GM18951 (cell line): Measurements from ENCODE around the gene STAG3.
A peak's percentile ranks its signal among the peaks of the same experiment; 100 is the strongest.

Experiments
- POLR2A ChIP-seq: IDR thresholded peaks from 4 replicates; pipeline ENCODE4 v1.6.1; 2011; ENCODE audit warnings: mild to moderate bottlenecking; ENCODE audit not compliant: insufficient read length, insufficient read depth; ENCODE audit errors: extremely low read depth
- in situ Hi-C: fragments of 300-500 bp; cut with MboI; formaldehyde crosslinking; loops from one replicate; pipeline ENCODE4 v1.12.0; 2022; ENCODE audit warnings: low sequenced_read_pairs, mixed read lengths, inconsistent platforms; ENCODE audit not compliant: unreplicated experiment

The STAG3 gene

DNA sequence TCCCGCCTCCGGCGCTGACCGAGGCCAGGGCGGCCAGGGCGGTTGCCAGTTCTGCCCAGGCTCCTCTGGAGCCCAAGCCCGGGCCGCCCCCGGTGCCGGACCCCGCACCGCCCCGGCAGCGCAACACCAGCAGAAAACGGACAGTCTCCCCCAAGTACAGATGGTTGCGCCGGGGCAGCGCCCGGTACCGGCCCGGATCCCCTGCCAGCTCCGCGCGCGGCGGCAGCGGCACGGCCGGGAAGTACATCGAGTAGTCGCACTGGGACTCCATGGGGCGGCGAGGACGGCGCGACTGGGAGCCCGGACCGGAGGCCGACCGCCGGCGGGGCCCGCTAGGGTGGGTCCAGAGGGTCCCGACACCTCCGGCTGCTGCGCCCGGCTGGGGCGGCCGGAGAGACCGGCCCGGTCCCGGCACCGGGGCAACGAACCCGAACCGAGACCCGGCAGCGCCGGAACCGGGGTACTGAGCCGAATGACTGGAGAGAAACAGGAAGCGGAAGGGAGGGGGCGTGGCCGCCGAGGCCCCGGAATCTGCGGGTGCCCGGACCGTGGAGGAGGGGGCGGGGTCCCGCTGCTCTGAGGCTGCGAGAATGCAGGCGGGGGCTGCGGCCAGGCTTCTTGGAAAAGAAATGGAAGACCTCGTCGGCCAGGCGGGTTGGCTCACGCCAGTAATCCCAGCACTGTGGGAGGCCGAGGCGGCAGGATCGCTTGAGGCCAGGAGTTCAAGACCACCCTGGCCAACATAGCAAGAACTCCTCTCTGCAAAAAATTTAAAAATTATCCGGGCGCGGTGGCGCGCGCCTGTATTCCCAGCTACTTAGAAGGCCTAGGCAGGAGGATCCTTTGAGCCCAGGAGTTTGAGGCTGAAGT is 19.3 kb upstream of the STAG3 start, which contains the start of gene TRAPPC14:
Gene TRAPPC14 (minus strand): TSS at position 495 of the 870 bp plus-strand sequence. CDS start 224 bp downstream, at position 271.
- in situ Hi-C loops, result no loop called here
- TF ChIP-seq POLR2A, result peak; percentile 90

DNA sequence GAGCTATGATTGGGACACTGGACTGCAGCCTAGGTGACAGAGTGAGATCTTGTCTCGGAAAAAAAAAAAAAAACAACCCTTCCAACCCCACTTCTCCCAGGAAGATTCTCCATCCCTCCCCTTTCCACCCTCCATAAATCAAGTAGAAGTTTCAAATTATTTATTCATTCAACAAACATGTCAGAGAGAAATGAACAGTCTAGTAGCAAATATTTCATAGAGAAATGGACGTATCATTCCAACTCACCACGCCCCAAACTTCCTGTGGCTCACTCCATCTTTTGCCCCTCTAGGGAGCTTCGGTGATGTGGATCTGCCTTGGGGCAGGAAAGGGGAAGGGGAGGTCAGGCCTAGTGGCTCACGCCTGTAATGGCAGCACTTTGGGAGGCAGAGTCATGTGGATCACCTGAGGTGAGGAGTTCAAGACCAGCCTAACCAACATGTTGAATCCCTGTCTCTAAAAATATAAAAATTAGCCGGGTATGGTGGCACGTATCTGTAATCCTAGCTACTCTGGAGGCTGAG is 18.6 kb upstream of the STAG3 start:
- in situ Hi-C loops, result no loop called here
- TF ChIP-seq POLR2A, result no peak

DNA sequence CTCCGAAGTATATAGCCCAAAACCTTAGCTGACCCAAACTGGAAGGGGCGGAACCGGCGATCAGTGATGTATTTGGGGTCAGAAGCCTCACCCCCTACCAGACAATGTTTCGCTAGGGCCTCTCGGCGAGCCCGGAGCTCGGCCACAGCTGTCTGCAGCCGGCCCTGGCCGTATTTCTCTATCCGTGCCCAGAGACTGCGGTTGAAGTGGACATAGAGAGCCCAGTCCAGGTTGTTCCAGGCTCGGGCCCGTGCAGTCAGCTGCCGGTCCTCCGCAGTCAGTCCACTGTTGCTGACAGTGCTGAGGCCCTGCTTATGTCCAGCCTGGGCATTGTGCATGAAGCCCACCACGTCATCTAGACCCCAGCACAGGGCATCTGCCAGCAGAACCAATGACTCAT is 17.7 kb upstream of the STAG3 start:
- no peak for TF ChIP-seq POLR2A
- in situ Hi-C loops, result no loop called here

DNA sequence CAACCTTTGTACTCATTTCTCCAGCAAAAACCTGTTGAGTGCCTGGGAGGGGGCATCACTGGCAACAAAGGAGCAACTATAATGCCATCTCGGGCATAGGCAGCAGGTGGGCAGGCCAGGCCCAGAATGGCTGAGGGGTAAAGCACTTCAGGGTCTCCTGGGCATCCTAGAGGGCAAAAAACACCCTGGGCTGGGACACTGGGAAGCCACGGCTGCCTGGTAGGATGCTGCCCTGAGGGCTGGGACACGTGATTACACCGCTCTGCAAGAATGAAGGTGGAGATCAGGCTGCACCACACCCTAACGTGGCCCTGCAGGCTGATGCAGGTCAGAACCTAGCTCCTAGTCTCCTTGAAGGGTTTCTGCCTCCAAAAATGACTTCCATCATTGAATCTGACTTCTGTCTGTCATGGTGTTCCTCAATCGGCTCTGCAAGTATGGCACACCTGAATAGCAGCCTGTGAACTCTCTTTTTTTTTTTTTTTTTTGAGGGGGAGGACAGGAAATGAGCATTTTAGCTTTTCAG is 14.6 kb upstream of the STAG3 start:
- no peak for TF ChIP-seq POLR2A
- in situ Hi-C loops, result no loop called here

DNA sequence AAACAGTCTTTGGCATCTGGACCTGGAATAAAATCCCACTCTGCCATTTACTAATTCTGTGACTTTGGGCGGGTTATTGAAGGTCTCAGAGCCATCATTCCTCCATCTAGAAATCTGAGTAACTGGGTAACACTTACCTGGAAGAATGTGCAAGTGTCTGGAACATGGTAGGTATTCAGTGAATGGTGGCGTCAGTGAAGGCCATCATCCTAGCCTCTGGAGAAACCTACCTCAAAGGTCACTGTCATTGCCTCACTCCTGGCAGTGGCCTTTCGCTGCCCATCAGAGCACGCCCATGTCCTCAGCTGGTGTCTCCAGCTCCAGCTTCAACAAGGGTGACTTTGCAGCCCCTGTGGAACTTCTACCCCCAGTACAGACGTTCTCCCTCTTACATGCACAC is 13.8 kb upstream of the STAG3 start:
- in situ Hi-C loops, result no loop called here
- no peak for TF ChIP-seq POLR2A

DNA sequence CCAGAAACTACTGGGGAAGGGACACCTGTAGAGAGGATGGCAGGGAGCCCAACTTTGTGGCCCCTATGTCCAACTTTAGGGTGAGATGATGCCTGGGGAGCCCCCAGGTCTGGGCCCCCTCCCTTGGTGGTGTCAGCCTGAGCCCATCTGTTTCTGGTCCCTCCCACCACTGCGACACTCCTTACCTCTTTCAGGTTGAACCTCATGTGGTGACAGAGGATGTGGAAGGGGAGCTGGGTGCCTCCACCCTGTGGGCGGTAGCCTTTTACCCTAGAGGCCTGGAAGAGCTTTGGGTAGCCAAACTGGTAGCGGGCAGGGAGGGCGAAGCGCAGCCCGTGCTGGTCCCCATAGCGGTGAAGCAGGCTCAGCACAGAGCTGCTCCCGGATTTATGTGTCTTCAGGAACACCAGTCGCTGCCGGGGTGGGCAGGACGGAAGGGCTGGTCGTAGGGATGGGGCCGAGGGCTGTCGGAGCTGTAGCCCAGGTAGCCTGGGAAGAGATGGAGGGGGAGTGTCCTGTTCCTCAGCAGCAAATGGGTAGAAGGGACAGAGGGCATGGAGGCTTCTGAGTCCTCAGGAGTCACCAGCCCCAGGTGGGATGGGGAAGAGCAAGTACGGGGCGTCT is 11.3 kb upstream of the STAG3 start:
- in situ Hi-C loops, result no loop called here
- TF ChIP-seq POLR2A, result no peak

DNA sequence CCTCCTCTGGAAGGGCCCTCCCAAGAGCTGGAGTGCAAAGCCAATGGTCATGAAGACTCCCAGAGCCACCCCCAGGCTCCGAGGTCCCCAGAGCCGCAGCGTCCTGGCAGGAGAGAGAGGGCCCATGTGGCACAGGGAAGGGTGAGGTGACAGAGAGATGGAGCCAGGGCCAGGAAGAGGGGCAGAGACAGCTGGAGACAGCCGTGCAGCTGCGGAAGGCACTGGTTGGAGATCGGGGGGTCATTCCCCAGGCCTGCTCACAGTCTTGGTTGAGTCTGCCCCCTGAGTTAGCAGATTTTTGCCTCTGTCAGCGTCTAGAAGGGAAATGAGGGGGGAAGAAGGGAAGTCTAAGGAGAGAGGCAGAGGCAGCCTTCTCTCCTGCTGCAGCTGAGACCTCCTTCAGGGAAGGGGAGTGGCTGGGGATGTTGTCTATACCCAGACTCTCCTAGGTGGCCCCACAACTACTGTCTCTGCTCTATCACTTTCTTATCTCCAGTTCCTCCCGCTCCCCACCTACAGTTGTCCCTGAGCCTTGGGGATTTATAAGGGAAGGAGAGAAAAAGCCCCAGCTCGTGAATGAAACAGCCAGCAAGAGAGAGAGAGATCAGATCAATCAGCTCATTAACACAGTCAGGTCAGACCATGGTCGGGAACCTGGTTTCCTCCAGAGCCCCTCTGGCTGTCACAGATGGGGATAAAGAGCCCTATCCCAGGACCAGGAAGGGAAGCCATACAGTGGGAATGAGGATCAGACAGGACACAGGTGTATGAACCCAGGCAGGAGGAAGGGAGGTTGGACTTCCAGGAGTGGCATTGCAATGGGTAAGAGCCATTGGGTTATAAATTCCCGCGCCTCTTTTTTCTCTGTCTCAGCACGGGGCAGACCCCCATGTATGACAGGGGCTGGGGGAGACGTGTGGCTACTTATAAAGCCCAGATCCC is 10.5 kb upstream of the STAG3 start:
- TF ChIP-seq POLR2A, result no peak
- in situ Hi-C loops, result no loop called here

DNA sequence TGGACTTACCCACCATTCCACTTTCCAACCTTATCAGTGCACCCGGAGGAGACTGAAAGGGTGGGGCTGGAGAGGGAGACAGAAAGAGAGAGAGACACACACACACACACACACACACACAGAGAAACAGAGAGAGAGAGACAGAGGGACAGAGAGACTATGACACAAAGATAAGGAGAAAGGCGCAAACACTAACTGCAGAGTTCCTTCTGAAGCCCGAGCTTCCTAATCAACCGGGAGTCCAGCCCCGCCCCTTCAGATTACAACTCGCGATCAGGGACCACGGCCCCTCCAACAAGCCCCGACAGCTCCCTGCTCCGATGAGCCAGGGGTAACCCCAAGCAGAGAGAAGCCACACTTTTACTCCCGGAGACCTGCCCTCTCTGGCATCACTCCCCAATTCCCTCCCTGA is 9.8 kb upstream of the STAG3 start:
- in situ Hi-C loops, result no loop called here

DNA sequence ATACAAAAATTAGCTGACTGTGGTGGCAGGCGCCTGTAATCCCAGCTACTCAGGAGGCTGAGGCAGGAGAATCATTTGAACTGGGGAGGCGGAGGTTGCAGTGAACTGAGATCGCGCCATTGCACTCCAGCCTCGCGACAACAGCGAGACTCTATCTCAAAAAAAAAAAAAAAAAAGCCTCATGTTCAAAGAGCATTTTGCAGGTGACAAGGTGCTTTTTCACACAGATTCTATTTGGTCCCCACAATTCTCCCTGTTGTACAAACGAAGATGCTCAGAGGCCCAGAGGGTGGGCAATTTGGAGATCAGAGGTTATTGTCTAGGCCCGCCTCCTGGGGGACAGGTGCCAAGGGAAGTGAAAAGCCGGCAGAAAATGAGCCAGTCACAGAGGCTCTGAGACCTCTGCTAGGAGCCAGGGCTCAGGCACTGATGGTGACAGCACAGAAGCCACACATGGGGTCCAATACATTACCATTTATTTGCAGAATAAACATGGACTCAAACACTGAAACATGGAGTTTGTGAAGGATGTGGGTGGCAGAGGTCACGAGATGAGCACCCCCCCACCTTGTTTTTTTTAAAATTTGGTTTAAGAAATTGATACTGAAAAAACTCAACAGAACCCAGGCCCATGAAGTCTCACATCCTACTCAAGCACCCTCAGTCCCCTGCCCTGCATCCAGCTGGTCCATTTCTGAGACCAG is 8.4 kb upstream of the STAG3 start:
- in situ Hi-C loops, result no loop called here

More for the DNA sequence above, 9.8 kb upstream of the STAG3 start:
- TF ChIP-seq POLR2A, result no peak

DNA sequence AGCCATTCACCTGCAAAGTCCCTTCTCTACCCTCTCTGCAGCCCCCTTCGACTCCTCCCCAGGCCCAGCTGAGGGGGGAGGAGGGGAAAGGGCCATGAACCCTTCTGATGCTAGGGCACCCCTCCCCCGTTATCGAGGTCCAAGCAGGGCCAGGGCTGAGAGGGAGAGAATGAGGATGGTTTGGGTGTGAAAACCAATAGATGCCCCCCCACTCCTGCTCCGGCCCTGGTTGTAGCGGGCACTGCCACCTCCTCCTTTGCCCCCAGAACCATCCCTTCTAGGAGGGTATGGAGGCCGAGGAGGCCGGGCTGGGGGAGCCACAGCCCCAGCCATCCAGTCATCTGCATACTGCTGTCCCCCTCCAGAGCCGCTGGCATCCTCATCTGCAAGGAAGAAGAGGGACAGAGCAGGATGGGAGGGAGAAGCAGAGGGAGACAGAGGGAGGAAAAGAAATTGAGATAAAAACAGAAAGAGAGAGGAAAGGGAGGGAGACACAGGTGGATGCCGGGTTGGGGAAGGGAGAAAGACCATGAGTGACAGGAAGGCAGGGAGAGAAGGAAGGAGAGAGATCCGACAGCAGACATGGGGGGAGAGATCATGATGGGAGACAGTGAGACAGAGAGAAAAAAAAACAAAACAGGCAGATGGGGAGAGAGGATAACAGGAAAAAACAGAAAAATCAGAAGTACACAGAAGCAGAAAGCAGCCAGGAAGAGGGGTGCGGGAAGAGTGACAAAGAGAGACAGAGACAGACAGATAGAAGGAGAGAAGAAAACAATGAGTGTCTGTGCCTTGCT is 7.4 kb upstream of the STAG3 start:
- no peak for TF ChIP-seq POLR2A
- in situ Hi-C loops, result no loop called here

More for the DNA sequence above, 8.4 kb upstream of the STAG3 start:
- no peak for TF ChIP-seq POLR2A

DNA sequence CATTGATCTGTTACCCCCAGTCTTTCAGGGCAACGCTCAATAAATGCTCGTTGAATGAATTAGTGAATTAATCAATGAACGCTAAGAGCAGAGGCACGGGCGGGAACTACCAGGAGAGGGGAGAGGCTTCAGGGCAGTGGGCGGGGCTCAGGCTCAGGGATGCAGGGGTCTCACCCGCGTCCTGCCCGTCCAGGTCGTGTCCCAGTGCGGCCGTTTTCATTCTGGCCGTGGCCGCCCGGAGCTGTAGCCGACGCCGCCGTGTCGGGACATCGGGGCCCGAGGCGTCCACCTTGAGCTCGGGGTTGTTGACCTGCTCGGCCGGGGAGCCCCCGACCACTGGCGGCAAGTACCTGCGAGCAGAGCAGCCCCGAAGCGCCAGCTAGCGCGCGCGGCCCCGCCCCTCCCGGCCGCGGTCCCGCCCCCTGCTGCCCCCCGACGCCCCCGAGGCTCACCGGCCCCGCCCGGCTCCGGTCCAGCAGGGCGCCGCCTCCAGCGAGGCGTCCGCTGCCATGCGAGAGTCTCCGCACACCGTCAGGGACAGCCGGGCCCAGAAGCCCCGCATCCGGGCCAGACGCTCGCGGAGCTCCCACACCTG is 6.5 kb upstream of the STAG3 start:
- in situ Hi-C loops, result no loop called here
- TF ChIP-seq POLR2A, result no peak

DNA sequence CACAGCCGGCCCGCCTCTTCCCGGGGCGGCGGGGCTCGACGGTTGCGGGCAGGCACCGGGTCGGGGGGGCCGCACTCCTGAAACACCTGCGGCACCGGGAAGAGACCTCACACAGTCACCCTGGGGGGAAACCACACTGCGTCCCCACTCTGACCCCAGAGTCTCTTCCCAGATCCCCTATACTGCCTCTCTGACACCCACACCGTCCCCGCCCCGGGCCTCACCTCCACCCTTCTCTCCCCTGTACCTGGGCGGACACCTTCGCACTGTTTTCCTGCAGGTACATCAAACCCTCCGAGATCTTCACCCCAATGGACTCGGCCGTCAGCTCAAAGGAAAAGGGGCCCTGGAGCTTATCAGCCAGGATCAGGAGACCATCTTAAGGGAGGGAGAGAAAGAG is 5.9 kb upstream of the STAG3 start:
- TF ChIP-seq POLR2A, result no peak
- in situ Hi-C loops, result no loop called here
